Neural progenitor cell (in vitro differentiated cells): Measurements from ENCODE around the gene GRK1.

Experiments
- EZH2 ChIP-seq: fragments of 200-600 bp; sonication (generic); IDR thresholded peaks from 2 replicates; pipeline ENCODE4 v1.6.1; 2017; ENCODE audit warnings: antibody characterized with exemption, mild to moderate bottlenecking, moderate library complexity
- EZH2phosphoT487 ChIP-seq: fragments of 200-600 bp; sonication (generic); IDR thresholded peaks from 2 replicates; pipeline ENCODE4 v1.6.1; 2017; ENCODE audit warnings: antibody characterized with exemption
- TF ChIP-seq, protein P1 (sequence below): fragments of 200-600 bp; sonication (generic); IDR thresholded peaks from 2 replicates; pipeline ENCODE4 v1.5.1; 2017; ENCODE audit warnings: antibody characterized with exemption, mild to moderate bottlenecking

DNA sequence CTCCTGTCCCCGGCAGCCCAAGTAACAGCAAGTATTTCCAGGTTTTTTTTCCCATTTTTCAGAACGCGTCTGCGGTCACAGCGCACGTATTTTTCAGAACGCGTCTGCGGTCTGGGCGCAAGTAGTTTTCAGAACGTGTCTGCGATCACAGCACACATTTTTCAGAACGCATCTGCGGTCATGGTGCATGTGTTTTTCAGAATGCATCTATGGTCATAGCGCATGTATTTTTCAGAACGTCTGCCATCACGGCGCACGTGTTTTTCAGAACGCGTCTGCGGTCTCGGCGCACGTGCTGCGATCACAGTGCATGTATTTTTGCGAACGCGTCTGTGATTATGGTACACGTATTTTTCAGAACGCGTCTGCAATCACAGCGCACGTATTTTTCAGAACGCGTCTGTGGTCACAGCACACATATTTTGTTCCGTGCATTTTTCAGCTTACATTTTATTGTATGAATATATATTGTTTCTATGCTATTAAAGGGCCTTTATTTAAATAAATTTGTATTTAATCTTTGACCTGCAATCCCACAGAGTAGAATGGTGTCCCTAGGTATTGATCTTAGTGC is 28.8 kb upstream of the GRK1 start:
- TF ChIP-seq EZH2 (no peak), EZH2phosphoT487 (no peak)
- TF ChIP-seq, protein P1, sequence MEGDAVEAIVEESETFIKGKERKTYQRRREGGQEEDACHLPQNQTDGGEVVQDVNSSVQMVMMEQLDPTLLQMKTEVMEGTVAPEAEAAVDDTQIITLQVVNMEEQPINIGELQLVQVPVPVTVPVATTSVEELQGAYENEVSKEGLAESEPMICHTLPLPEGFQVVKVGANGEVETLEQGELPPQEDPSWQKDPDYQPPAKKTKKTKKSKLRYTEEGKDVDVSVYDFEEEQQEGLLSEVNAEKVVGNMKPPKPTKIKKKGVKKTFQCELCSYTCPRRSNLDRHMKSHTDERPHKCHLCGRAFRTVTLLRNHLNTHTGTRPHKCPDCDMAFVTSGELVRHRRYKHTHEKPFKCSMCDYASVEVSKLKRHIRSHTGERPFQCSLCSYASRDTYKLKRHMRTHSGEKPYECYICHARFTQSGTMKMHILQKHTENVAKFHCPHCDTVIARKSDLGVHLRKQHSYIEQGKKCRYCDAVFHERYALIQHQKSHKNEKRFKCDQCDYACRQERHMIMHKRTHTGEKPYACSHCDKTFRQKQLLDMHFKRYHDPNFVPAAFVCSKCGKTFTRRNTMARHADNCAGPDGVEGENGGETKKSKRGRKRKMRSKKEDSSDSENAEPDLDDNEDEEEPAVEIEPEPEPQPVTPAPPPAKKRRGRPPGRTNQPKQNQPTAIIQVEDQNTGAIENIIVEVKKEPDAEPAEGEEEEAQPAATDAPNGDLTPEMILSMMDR: no peak
